ENCODE measurements around the gene PPP1R14D.

The PPP1R14D gene

GRCh38 chr15:40776537-40777141, 51.9 kb downstream of the PPP1R14D start:
- DNase-seq, result peak in 1 of 2 experiments; percentile 68

- DNase-seq, result no peak
These were observed 52.6 kb downstream of the PPP1R14D start for GRCh38 chr15:40775740-40776536.

GRCh38 chr15:40775007-40775406, 53.5 kb downstream of the PPP1R14D start:
- no peak for DNase-seq

GRCh38 chr15:40773902-40774301, 54.6 kb downstream of the PPP1R14D start:
- DNase-seq, result no peak

GRCh38 chr15:40773496-40773895, 55.0 kb downstream of the PPP1R14D start:
- no peak for DNase-seq

GRCh38 chr15:40772014-40772413, 56.5 kb downstream of the PPP1R14D start:
- no peak for DNase-seq

GRCh38 chr15:40771242-40771641, 57.3 kb downstream of the PPP1R14D start:
- DNase-seq, result no peak

GRCh38 chr15:40770147-40770721, 58.3 kb downstream of the PPP1R14D start:
- no peak for DNase-seq

- DNase-seq, result peak; percentile 71 to 74
These were observed 59.0 kb downstream of the PPP1R14D start, which contains the start of gene C15orf62 for GRCh38 chr15:40769274-40770146. Gene C15orf62 (plus strand): TSS chr15:40769980. CDS start chr15:40770496, 516 bp downstream.

- DNase-seq, result peak in 1 of 2 experiments; percentile 29
These were observed 59.8 kb downstream of the PPP1R14D start for GRCh38 chr15:40768521-40769273.

GRCh38 chr15:40767838-40768500, 60.5 kb downstream of the PPP1R14D start:
- no peak for DNase-seq

- DNase-seq, result no peak
These were observed 61.3 kb downstream of the PPP1R14D start for GRCh38 chr15:40766906-40767837.

- DNase-seq, result no peak
These were observed 62.2 kb downstream of the PPP1R14D start for GRCh38 chr15:40766194-40766815.
